HuH-7.5 (cell line): Measurements from ENCODE around the gene SCFD2.
"Not testable (repeated sequence)": the region's sequence is repeated elsewhere in the genome, so short reads cannot be mapped to it uniquely, and the experiment has no call there.

ENCODE experiments used
- DNase-seq: peaks from one replicate; pipeline ENCODE4 v3.0.0; 2011; ENCODE audit warnings: low spot score

The SCFD2 gene

GRCh38 chr4:53237811-53238210, 128.1 kb downstream of the SCFD2 start:
- DNase-seq: not testable (repeated sequence)

GRCh38 chr4:53236624-53237023, 129.2 kb downstream of the SCFD2 start:
- not testable (repeated sequence) for DNase-seq

GRCh38 chr4:53235547-53235946, 130.3 kb downstream of the SCFD2 start:
- no peak for DNase-seq

- DNase-seq: no peak
These were observed 131.2 kb downstream of the SCFD2 start for GRCh38 chr4:53234669-53235068.

- no peak for DNase-seq
These were observed 131.8 kb downstream of the SCFD2 start for GRCh38 chr4:53234111-53234510.

- no peak for DNase-seq
These were observed 132.6 kb downstream of the SCFD2 start for GRCh38 chr4:53233114-53233795.

- DNase-seq: no peak
These were observed 133.5 kb downstream of the SCFD2 start for GRCh38 chr4:53232371-53232770.

GRCh38 chr4:53228036-53228435, 137.8 kb downstream of the SCFD2 start:
- DNase-seq: no peak

GRCh38 chr4:53227451-53227850, 138.4 kb downstream of the SCFD2 start:
- DNase-seq: no peak

GRCh38 chr4:53221832-53222480, 143.9 kb downstream of the SCFD2 start:
- no peak for DNase-seq

- DNase-seq: not testable (repeated sequence)
These were observed 146.7 kb downstream of the SCFD2 start for GRCh38 chr4:53219148-53219547.

GRCh38 chr4:53208753-53209152, 157.1 kb downstream of the SCFD2 start:
- DNase-seq: no peak

- DNase-seq: no peak
These were observed 159.9 kb downstream of the SCFD2 start for GRCh38 chr4:53205970-53206369.

GRCh38 chr4:53199356-53199755, 166.5 kb downstream of the SCFD2 start:
- DNase-seq: no peak

GRCh38 chr4:53197772-53198142, 168.1 kb downstream of the SCFD2 start:
- DNase-seq: no peak

- DNase-seq: peak; percentile 14
These were observed 168.7 kb downstream of the SCFD2 start for GRCh38 chr4:53196882-53197771.

GRCh38 chr4:53195815-53196661, 169.8 kb downstream of the SCFD2 start:
- no peak for DNase-seq

GRCh38 chr4:53194727-53195126, 171.1 kb downstream of the SCFD2 start:
- no peak for DNase-seq

- no peak for DNase-seq
These were observed 172.8 kb downstream of the SCFD2 start for GRCh38 chr4:53193111-53193510.

GRCh38 chr4:53192496-53192895, 173.4 kb downstream of the SCFD2 start:
- no peak for DNase-seq

- DNase-seq: no peak
These were observed 173.9 kb downstream of the SCFD2 start for GRCh38 chr4:53191997-53192396.

GRCh38 chr4:53189011-53189410, 176.8 kb downstream of the SCFD2 start:
- no peak for DNase-seq
